PC-3 (cell line): Measurements from ENCODE around the gene NHLRC1. TPM values are rescaled to one million over a fixed set of nuclear protein-coding genes. Genes with fewer than 3 reads are reported as not detected.

Experiments used
- ATAC-seq: fragments of 200-7000 bp; cut with Tn5 transposase; 2 replicates; pipeline ENCODE4 v1.9.1; 2020; ENCODE audit warnings: mild to moderate bottlenecking, moderate library complexity
- BruUV-seq: library from RNA; stranded (reverse); fragments of 400-500 nt; replicated peaks from 2 replicates; lab custom pipeline; 2021; lab: Mats Ljungman, UMichigan
- CTCF ChIA-PET: fragments of 300-600 bp; sonication (Branson Sonifier 250); formaldehyde crosslinking; loops from one replicate; lab custom pipeline; 2022; ENCODE audit warnings: antibody characterized with exemption; lab: Charles Lee
- POLR2A ChIA-PET: fragments of 300-600 bp; sonication (Branson Sonifier 250); formaldehyde crosslinking; loops from one replicate; lab custom pipeline; 2022; ENCODE audit warnings: antibody characterized with exemption; ENCODE audit not compliant: unreplicated experiment; lab: Charles Lee
- DNase-seq: peaks from one replicate; pipeline ENCODE4 v3.0.0-alpha.2; 2015
- H2AFZ ChIP-seq: fragments of 300-600 bp; sonication (generic); 2 replicates; pipeline ENCODE4 v1.6.0; 2016; ENCODE audit warnings: antibody characterized with exemption, low read length
- H3F3A ChIP-seq: fragments of 300-600 bp; sonication (generic); one replicate; pipeline ENCODE4 v1.6.0; 2017; ENCODE audit warnings: antibody characterized with exemption, low read length, control low read depth, mild to moderate bottlenecking; ENCODE audit not compliant: unreplicated experiment
- H3K27ac ChIP-seq: fragments of 300-600 bp; sonication (generic); 2 replicates; pipeline ENCODE4 v1.5.1; 2016; ENCODE audit warnings: mild to moderate bottlenecking, low read length
- H3K27me3 ChIP-seq: fragments of 300-600 bp; sonication (generic); 2 replicates; pipeline ENCODE4 v1.6.1; 2016; ENCODE audit warnings: low read length, mixed read lengths
- H3K36me3 ChIP-seq: fragments of 300-600 bp; sonication (generic); 2 replicates; pipeline ENCODE4 v1.6.1; 2016; ENCODE audit warnings: low read depth, mixed run types, low read length, mixed read lengths
- H3K4me1 ChIP-seq: fragments of 300-600 bp; sonication (generic); 2 replicates; pipeline ENCODE4 v1.5.1; 2016; ENCODE audit warnings: low read length; ENCODE audit not compliant: insufficient read depth
- H3K4me2 ChIP-seq: fragments of 300-600 bp; sonication (generic); 2 replicates; pipeline ENCODE4 v1.6.0; 2016; ENCODE audit warnings: low read length
- H3K4me3 ChIP-seq: fragments of 300-600 bp; sonication (generic); 2 replicates; pipeline ENCODE4 v1.5.1; 2016; ENCODE audit warnings: mild to moderate bottlenecking, low read length, mixed read lengths
- H3K79me2 ChIP-seq: fragments of 300-600 bp; sonication (generic); 2 replicates; pipeline ENCODE4 v1.6.1; 2017; ENCODE audit warnings: low read length, mixed read lengths
- H3K9ac ChIP-seq: fragments of 300-600 bp; sonication (generic); 2 replicates; pipeline ENCODE4 v1.6.0; 2016; ENCODE audit warnings: mild to moderate bottlenecking, low read length
- H3K9me2 ChIP-seq: fragments of 300-600 bp; sonication (generic); replicated peaks from 2 replicates; pipeline ENCODE4 v1.6.1; 2016; ENCODE audit warnings: mixed run types, low read length, mixed read lengths
- H3K9me3 ChIP-seq: fragments of 300-600 bp; sonication (generic); 2 replicates; pipeline ENCODE4 v1.6.1; 2016; ENCODE audit warnings: low read length, mixed read lengths
- H4K20me1 ChIP-seq: fragments of 300-600 bp; sonication (generic); 2 replicates; pipeline ENCODE4 v1.6.1; 2016; ENCODE audit warnings: low read length, mixed read lengths
- CTCF ChIP-seq: fragments of 300-600 bp; sonication (generic); conservative IDR thresholded peaks from 2 replicates; pipeline ENCODE4 v1.5.1; 2017; ENCODE audit warnings: antibody characterized with exemption, low read depth, mild to moderate bottlenecking, low read length
- EZH2 ChIP-seq: fragments of 300-600 bp; sonication (generic); IDR thresholded peaks from one replicate; pipeline ENCODE4 v1.6.1; 2017; ENCODE audit warnings: antibody characterized with exemption, mild to moderate bottlenecking, low read length; ENCODE audit not compliant: unreplicated experiment
- EZH2phosphoT487 ChIP-seq: fragments of 300-600 bp; sonication (generic); IDR thresholded peaks from 2 replicates; pipeline ENCODE4 v1.6.1; 2018; ENCODE audit warnings: mild to moderate bottlenecking, antibody characterized with exemption, low read length, borderline replicate concordance
- intact Hi-C: fragments of 100-400 bp; cut with micrococcal nuclease; formaldehyde crosslinking; loops from 2 replicates; pipeline ENCODE4 v1.9.0; 2023
- total RNA-seq: library from RNA; depleted of rRNA; stranded (reverse); fragments of >200 nt; gene quantifications from 2 replicates; pipeline ENCODE4 v1.2.3, GENCODE V29; 2014

The NHLRC1 gene
- total RNA-seq, 1 experiment from 2014 or later: 1.3 TPM

- no peak for DNase-seq
- Histone ChIP-seq H3K27ac (no peak overlapping the region), H3K36me3 (peaks cover 14% of the 10 kb centered on the region), H4K20me1 (no peaks in the 10 kb centered on the region), H3K27me3 (no peaks in the 10 kb centered on the region), H3K79me2 (no peaks in the 10 kb centered on the region), H3K9me3 (no peaks in the 10 kb centered on the region), H3K9me2 (no peaks in the 10 kb centered on the region), H3K4me3 (no peak overlapping the region), H3K4me2 (no peak overlapping the region), H3K9ac (no peak overlapping the region), H2AFZ (no peak overlapping the region), H3F3A (no peaks in the 10 kb centered on the region), H3K4me1 (peaks cover 11% of the 10 kb centered on the region)
- intact Hi-C loops: no loop called here
- TF ChIP-seq EZH2: no peak
- no peak for ATAC-seq
- BruUV-seq: no TSS peak
- POLR2A ChIA-PET: no interaction called here
- CTCF ChIA-PET: no interaction called here
Observed at GRCh38 chr6:18162401-18162800, 39.9 kb upstream of the NHLRC1 start.

GRCh38 chr6:18161431-18161830 lies 39.0 kb upstream of the NHLRC1 start:
- no peak overlapping the region for H3K9ac ChIP-seq
- no peak overlapping the region for H2AFZ ChIP-seq
- H3K9me3 ChIP-seq: no peaks in the 10 kb centered on the region
- H3K36me3 ChIP-seq: peaks cover 14% of the 10 kb centered on the region
- no peak overlapping the region for H3K27ac ChIP-seq
- H3K79me2 ChIP-seq: no peaks in the 10 kb centered on the region
- ATAC-seq (no peak), DNase-seq (no peak)
- H3K4me2 ChIP-seq: no peak overlapping the region
- no peaks in the 10 kb centered on the region for H3K27me3 ChIP-seq
- no peak for TF ChIP-seq EZH2phosphoT487
- no peak for TF ChIP-seq CTCF
- TF ChIP-seq EZH2: no peak
- ChIA-PET CTCF (no interaction called here), POLR2A (no interaction called here)
- intact Hi-C loops: no loop called here
- H3F3A ChIP-seq: no peaks in the 10 kb centered on the region
- no peaks in the 10 kb centered on the region for H3K9me2 ChIP-seq
- H3K4me3 ChIP-seq: no peak overlapping the region
- no TSS peak for BruUV-seq
- no peaks in the 10 kb centered on the region for H4K20me1 ChIP-seq
- peaks cover 7% of the 10 kb centered on the region for H3K4me1 ChIP-seq

- intact Hi-C loops: no loop called here
- no TSS peak for BruUV-seq
Observed at GRCh38 chr6:18160911-18161310, 38.4 kb upstream of the NHLRC1 start.

More at GRCh38 chr6:18160911-18161310, 38.4 kb upstream of the NHLRC1 start:
- no peaks in the 10 kb centered on the region for H3K9me2 ChIP-seq
- H3K36me3 ChIP-seq: peaks cover 14% of the 10 kb centered on the region
- TF ChIP-seq EZH2phosphoT487 (no peak), CTCF (no peak), EZH2 (no peak)
- CTCF ChIA-PET: no interaction called here
- no peak overlapping the region for H3K4me3 ChIP-seq
- H4K20me1 ChIP-seq: no peaks in the 10 kb centered on the region
- DNase-seq (no peak), ATAC-seq (no peak)
- no peaks in the 10 kb centered on the region for H3F3A ChIP-seq
- no peak overlapping the region for H3K4me2 ChIP-seq
- POLR2A ChIA-PET: no interaction called here
- no peaks in the 10 kb centered on the region for H3K79me2 ChIP-seq
- no peaks in the 10 kb centered on the region for H3K27me3 ChIP-seq
- H2AFZ ChIP-seq: no peak overlapping the region
- no peaks in the 10 kb centered on the region for H3K9me3 ChIP-seq
- H3K9ac ChIP-seq: no peak overlapping the region
- no peak overlapping the region for H3K27ac ChIP-seq
- peaks cover 6% of the 10 kb centered on the region; the same call in 1 of the 2 replicates for H3K4me1 ChIP-seq
